ENCODE data around the gene ZMYND19. TPM values are rescaled to one million over a fixed set of nuclear protein-coding genes. Genes with fewer than 3 reads are reported as not detected.

The ZMYND19 gene
- total and polyA plus RNA-seq, 8 donors: 9.4 to 40.6 (median 25.6) TPM

- 85 to 91% (median 90%) methylated on average over 16 to 18 of the region's 18 CpGs for WGBS, 5 donors
- Histone ChIP-seq H3K27ac (no peak overlapping the region), H3K4me1 (no peaks in the 10 kb centered on the region), H3K4me3 (no peak overlapping the region), H3K36me3 (peaks cover 19 to 58% (median 52%) of the 10 kb centered on the region in 4 donors), H3K9me3 (no peaks in the 10 kb centered on the region), H3K27me3 (no peaks in the 10 kb centered on the region)
- intact Hi-C loops (cut with DNase I; ENCODE audit: low total_unique reads): no loop called here
- DNase-seq: no peak
- no peak for TF ChIP-seq POLR2A (IDR thresholded peaks at IDR 0.05)
- no peak for TF ChIP-seq CTCF (IDR thresholded peaks at IDR 0.05)
- TF ChIP-seq EP300 (IDR thresholded peaks at IDR 0.05): no peak
- no peak for TF ChIP-seq POLR2AphosphoS5 (IDR thresholded peaks at IDR 0.05)
These were observed 25.4 kb downstream of the ZMYND19 start for GRCh38 chr9:137564817-137565411.

- intact Hi-C loops (cut with DNase I; ENCODE audit: low total_unique reads): no loop called here
- WGBS, 5 donors: 90 to 95% (median 90%) methylated on average over 10 of the region's 10 CpGs
- H3K9me3 ChIP-seq: no peaks in the 10 kb centered on the region
- H3K4me3 ChIP-seq: no peak overlapping the region
- peaks cover 19 to 65% (median 60%) of the 10 kb centered on the region in 4 donors for H3K36me3 ChIP-seq
- TF ChIP-seq CTCF (IDR thresholded peaks at IDR 0.05) (no peak), POLR2A (IDR thresholded peaks at IDR 0.05) (no peak), POLR2AphosphoS5 (IDR thresholded peaks at IDR 0.05) (no peak), EP300 (IDR thresholded peaks at IDR 0.05) (no peak)
- H3K27ac ChIP-seq: no peak overlapping the region
- H3K4me1 ChIP-seq: no peaks in the 10 kb centered on the region
- no peaks in the 10 kb centered on the region for H3K27me3 ChIP-seq
- DNase-seq: no peak
These were observed 26.2 kb downstream of the ZMYND19 start for GRCh38 chr9:137564134-137564533.

- intact Hi-C loops (cut with DNase I; ENCODE audit: low total_unique reads): no loop called here
- Histone ChIP-seq H3K9me3 (no peaks in the 10 kb centered on the region), H3K27ac (no peak overlapping the region), H3K36me3 (peaks cover 22 to 91% (median 84%) of the 10 kb centered on the region in 4 donors), H3K27me3 (no peaks in the 10 kb centered on the region), H3K4me3 (no peak overlapping the region), H3K4me1 (peaks cover 0 to 8% (median under 1%) of the 10 kb centered on the region in 4 donors)
- 92 to 99% (median 96%) methylated on average over 4 of the region's 4 CpGs for WGBS, 5 donors
- no peak for DNase-seq
- no peak for TF ChIP-seq POLR2A (IDR thresholded peaks at IDR 0.05)
- no peak for TF ChIP-seq EP300 (IDR thresholded peaks at IDR 0.05)
- no peak for TF ChIP-seq POLR2AphosphoS5 (IDR thresholded peaks at IDR 0.05)
- TF ChIP-seq CTCF (IDR thresholded peaks at IDR 0.05): no peak
These were observed 32.2 kb downstream of the ZMYND19 start for GRCh38 chr9:137558127-137558526.

GRCh38 chr9:137556069-137556838 is 34.1 kb downstream of the ZMYND19 start:
- H3K27me3 ChIP-seq: no peaks in the 10 kb centered on the region
- peak; percentile 34 to 46 for DNase-seq
- no peak for TF ChIP-seq EP300 (IDR thresholded peaks at IDR 0.05)
- no peak for TF ChIP-seq POLR2A (IDR thresholded peaks at IDR 0.05)
- TF ChIP-seq CTCF (IDR thresholded peaks at IDR 0.05): no peak
- TF ChIP-seq POLR2AphosphoS5 (IDR thresholded peaks at IDR 0.05): no peak
- H3K36me3 ChIP-seq: peaks cover 22 to 74% (median 67%) of the 10 kb centered on the region in 4 donors
- H3K27ac ChIP-seq: no peak overlapping the region
- H3K4me3 ChIP-seq: no peak overlapping the region
- H3K4me1 ChIP-seq: peaks cover 6 to 19% (median 13%) of the 10 kb centered on the region in 4 donors
- intact Hi-C loops (cut with DNase I; ENCODE audit: low total_unique reads): no loop called here
- no peaks in the 10 kb centered on the region for H3K9me3 ChIP-seq
- 69 to 80% (median 76%) methylated on average over 24 of the region's 24 CpGs for WGBS, 5 donors

Data from stomach (tissue), 9 donors.